Esophagus squamous epithelium (tissue), 4 donors: Measurements from ENCODE around the gene SMYD3.

Experiments used
- POLR2A ChIP-seq, 4 donors: fragments of 450-650 bp; IDR thresholded peaks; one replicate each; pipeline ENCODE4 v1.6.1; 2017; ENCODE audit warnings: antibody characterized with exemption in 4 of 4, mild to moderate bottlenecking in 4 of 4, moderate library complexity in 3 of 4
- TF ChIP-seq, protein P1 (sequence below), 6 experiments: fragments of 450-650 bp in 4 of 6; fragments of 200-600 bp in 2 of 6; sonication (generic) in 2 of 6; IDR thresholded peaks; one replicate each; pipeline ENCODE4 v1.5.1; 2016 to 2019; ENCODE audit warnings: antibody characterized with exemption in 6 of 6, mild to moderate bottlenecking in 4 of 6, moderate library complexity in 4 of 6

DNA sequence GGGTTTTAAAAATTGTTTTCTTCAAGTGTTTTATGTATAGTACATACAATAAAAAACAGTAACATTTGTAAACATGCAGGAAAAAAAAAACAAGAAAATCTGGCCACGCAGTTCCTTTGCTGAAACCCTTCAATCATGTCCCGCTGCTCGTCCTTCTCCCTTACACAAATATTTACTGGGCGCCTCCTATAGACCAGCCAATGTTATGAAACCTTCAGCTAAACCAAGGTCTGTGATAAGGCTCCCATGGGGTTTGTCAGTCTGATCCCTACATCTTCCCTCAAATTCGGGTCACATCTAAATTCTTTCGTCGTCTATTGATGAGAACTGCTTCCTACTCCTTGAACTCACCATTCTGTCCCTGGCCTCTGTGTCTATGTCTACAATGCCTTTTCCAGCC is 583.9 kb downstream of the SMYD3 start:
- TF ChIP-seq, protein P1, sequence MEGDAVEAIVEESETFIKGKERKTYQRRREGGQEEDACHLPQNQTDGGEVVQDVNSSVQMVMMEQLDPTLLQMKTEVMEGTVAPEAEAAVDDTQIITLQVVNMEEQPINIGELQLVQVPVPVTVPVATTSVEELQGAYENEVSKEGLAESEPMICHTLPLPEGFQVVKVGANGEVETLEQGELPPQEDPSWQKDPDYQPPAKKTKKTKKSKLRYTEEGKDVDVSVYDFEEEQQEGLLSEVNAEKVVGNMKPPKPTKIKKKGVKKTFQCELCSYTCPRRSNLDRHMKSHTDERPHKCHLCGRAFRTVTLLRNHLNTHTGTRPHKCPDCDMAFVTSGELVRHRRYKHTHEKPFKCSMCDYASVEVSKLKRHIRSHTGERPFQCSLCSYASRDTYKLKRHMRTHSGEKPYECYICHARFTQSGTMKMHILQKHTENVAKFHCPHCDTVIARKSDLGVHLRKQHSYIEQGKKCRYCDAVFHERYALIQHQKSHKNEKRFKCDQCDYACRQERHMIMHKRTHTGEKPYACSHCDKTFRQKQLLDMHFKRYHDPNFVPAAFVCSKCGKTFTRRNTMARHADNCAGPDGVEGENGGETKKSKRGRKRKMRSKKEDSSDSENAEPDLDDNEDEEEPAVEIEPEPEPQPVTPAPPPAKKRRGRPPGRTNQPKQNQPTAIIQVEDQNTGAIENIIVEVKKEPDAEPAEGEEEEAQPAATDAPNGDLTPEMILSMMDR (IDR thresholded peaks at IDR 0.05), result no peak
- TF ChIP-seq POLR2A (IDR thresholded peaks at IDR 0.05), result no peak
